HCT116 (cell line): ENCODE results near the gene OSBP2.

Source experiments
- CTCF ChIP-seq, 3 experiments: fragments of 200-600 bp in 1 of 3; sonication (generic) in 1 of 3; IDR thresholded peaks in 2 of 3; conservative IDR thresholded peaks in 1 of 3; 2 replicates each; pipeline ENCODE4 v1.5.1; 2012 to 2017; ENCODE audit warnings: low read depth in 2 of 3, low read length in 2 of 3, antibody characterized with exemption in 1 of 3, borderline replicate concordance in 1 of 3, control low read depth in 1 of 3, mild to moderate bottlenecking in 1 of 3, mixed read lengths in 1 of 3, mixed run types in 1 of 3, moderate library complexity in 1 of 3; ENCODE audit not compliant: insufficient read depth in 1 of 3
- EZH2 ChIP-seq: fragments of 200-600 bp; sonication (generic); IDR thresholded peaks from 2 replicates; pipeline ENCODE4 v1.6.1; 2017; ENCODE audit warnings: antibody characterized with exemption, mixed run types
- EZH2phosphoT487 ChIP-seq: fragments of 200-600 bp; IDR thresholded peaks from 2 replicates; pipeline ENCODE4 v1.6.1; 2018; ENCODE audit warnings: antibody characterized with exemption, borderline replicate concordance
- JUND ChIP-seq: IDR thresholded peaks from 2 replicates; pipeline ENCODE4 v1.6.1; 2012
- MAX ChIP-seq: IDR thresholded peaks from 2 replicates; pipeline ENCODE4 v1.6.1; 2012
- POLR2A ChIP-seq: IDR thresholded peaks from 2 replicates; pipeline ENCODE4 v1.7.0; 2011; ENCODE audit warnings: borderline replicate concordance; ENCODE audit not compliant: insufficient read depth, insufficient read length; ENCODE audit errors: extremely low read depth
- POLR2AphosphoS5 ChIP-seq: IDR thresholded peaks from 2 replicates; pipeline ENCODE4 v1.6.1; 2011; ENCODE audit warnings: mild to moderate bottlenecking, low read depth, low read length, moderate library complexity
- RAD21 ChIP-seq: IDR thresholded peaks from 2 replicates; pipeline ENCODE4 v1.6.1; 2012; ENCODE audit warnings: low read depth, mild to moderate bottlenecking
- SIN3A ChIP-seq: IDR thresholded peaks from 2 replicates; pipeline ENCODE4 v1.6.1; 2012; ENCODE audit warnings: low read depth
- SP1 ChIP-seq: IDR thresholded peaks from 2 replicates; pipeline ENCODE4 v1.6.1; 2012; ENCODE audit warnings: low read depth
- YY1 ChIP-seq: IDR thresholded peaks from 2 replicates; pipeline ENCODE4 v1.6.1; 2011; ENCODE audit warnings: low read length, low read depth, moderate library complexity, mild to moderate bottlenecking; ENCODE audit not compliant: insufficient replicate concordance; ENCODE audit errors: extremely low read depth
- ZBTB33 ChIP-seq: IDR thresholded peaks from 2 replicates; pipeline ENCODE4 v1.6.1; 2011; ENCODE audit warnings: mild to moderate bottlenecking, low read length, moderate library complexity; ENCODE audit not compliant: insufficient replicate concordance; ENCODE audit errors: extremely low read depth

DNA sequence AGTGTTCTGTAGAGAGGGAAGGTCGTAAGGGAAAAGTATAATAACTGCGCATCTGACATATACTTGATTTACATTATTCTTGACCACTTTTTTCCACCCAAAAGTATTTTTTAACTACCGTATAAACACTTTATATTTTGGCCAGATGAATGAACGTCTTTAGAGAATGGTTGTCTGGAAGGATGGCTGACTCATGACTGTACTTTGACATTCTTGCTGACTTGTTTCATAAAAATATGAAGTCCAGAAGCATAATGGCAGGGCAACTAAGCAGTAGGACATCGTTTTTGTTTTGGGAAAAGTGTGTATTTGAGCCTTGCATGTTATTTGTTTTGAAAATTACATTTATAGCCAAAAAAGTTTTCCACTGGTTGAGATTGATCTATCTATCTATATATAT lies 110.0 kb downstream of the OSBP2 start:
- no peak for TF ChIP-seq EZH2
- no peak for TF ChIP-seq SIN3A
- no peak for TF ChIP-seq SP1
- no peak for TF ChIP-seq POLR2AphosphoS5
- no peak for TF ChIP-seq POLR2A
- no peak for TF ChIP-seq CTCF (IDR thresholded peaks at IDR 0.05 in 2 of 3, conservative IDR thresholded peaks at IDR 0.05 in 1 of 3; ENCODE audit: borderline replicate concordance in 1 of 3, insufficient read depth in 1 of 3, low read depth in 2 of 3, low read length in 2 of 3)
- TF ChIP-seq MAX = no peak
- TF ChIP-seq ZBTB33 = no peak
- no peak for TF ChIP-seq YY1
- TF ChIP-seq RAD21 = no peak
- no peak for TF ChIP-seq EZH2phosphoT487
- TF ChIP-seq JUND = no peak
